Activated naive CD8-positive, alpha-beta T cell treated with anti-CD3 and anti-CD28 coated beads, Interleukin-2, amount 10 ng/mL, durations not matched to agents 7 days and 5 days (primary cell): ENCODE results near the gene SNIP1. TPM values are rescaled to one million over a fixed set of nuclear protein-coding genes. Genes with fewer than 3 reads are reported as not detected.
"Not testable (repeated sequence)": the region's sequence is repeated elsewhere in the genome, so short reads cannot be mapped to it uniquely, and the experiment has no call there.

Experiments
- ATAC-seq: fragments of 150-1000 bp; cut with Tn5 transposase; one replicate; pipeline ENCODE4 v1.10.0; 2021; ENCODE audit warnings: low read depth, moderate library complexity
- POLR2A ChIA-PET: fragments of 350-600 bp; sonication (Branson Sonifier 250); formaldehyde crosslinking; loops from one replicate; lab custom pipeline; 2021; ENCODE audit warnings: antibody characterized with exemption; lab: Charles Lee
- DNase-seq: peaks from one replicate; pipeline ENCODE4 v3.0.0; 2021
- H3K27ac Mint-ChIP-seq: one replicate; pipeline ENCODE4 v1.8.0; 2022; ENCODE audit warnings: mild to moderate bottlenecking, mixed read lengths
- H3K27me3 Mint-ChIP-seq: one replicate; pipeline ENCODE4 v1.8.0; 2022; ENCODE audit warnings: mild to moderate bottlenecking, moderate library complexity, mixed read lengths
- H3K36me3 Mint-ChIP-seq: one replicate; pipeline ENCODE4 v1.8.0; 2021; ENCODE audit warnings: mild to moderate bottlenecking, mixed read lengths
- H3K4me1 Mint-ChIP-seq: one replicate; pipeline ENCODE4 v1.8.0; 2021; ENCODE audit warnings: mixed read lengths
- H3K4me3 Mint-ChIP-seq: one replicate; pipeline ENCODE4 v1.8.0; 2022; ENCODE audit warnings: mild to moderate bottlenecking, moderate library complexity, mixed read lengths
- H3K9me3 Mint-ChIP-seq: one replicate; pipeline ENCODE4 v1.8.0; 2021; ENCODE audit warnings: mixed read lengths
- total RNA-seq, 2 experiments: library from RNA; stranded (reverse); gene quantifications; one replicate each; pipeline ENCODE4 v1.2.3, GENCODE V29; 2021

Gene SNIP1
- total RNA-seq, 2 experiments from 2014 or later = 29.3 to 32.3 TPM

- H3K4me1 Mint-ChIP-seq = peaks cover 26% of the 10 kb centered on the region
- H3K36me3 Mint-ChIP-seq = peaks cover 54% of the 10 kb centered on the region
- DNase-seq (no peak), ATAC-seq (no peak)
- POLR2A ChIA-PET = interaction anchor here (0.7 to 1.0 kb wide), 3 partner anchors 30 to 64 kb away, joined by 3 read pairs; no protein-coding TSS in a partner anchor
- H3K9me3 Mint-ChIP-seq = peaks cover 1% of the 10 kb centered on the region
- H3K27ac Mint-ChIP-seq = peak overlapping the region; percentile 70
- H3K27me3 Mint-ChIP-seq = no peaks in the 10 kb centered on the region
- H3K4me3 Mint-ChIP-seq = peak overlapping the region; percentile 61
Measured at GRCh38 chr1:37549341-37549740, 4.8 kb downstream of the SNIP1 start.

- no peak for DNase-seq
- Mint-ChIP-seq H3K4me3 (no peak overlapping the region), H3K27ac (no peak overlapping the region), H3K4me1 (peaks cover 7% of the 10 kb centered on the region), H3K9me3 (no peaks in the 10 kb centered on the region), H3K27me3 (no peaks in the 10 kb centered on the region), H3K36me3 (peaks cover 37% of the 10 kb centered on the region)
- POLR2A ChIA-PET = no interaction called here
- ATAC-seq = no peak
Measured at GRCh38 chr1:37545019-37545418, 9.1 kb downstream of the SNIP1 start.

GRCh38 chr1:37544530-37544929, 9.6 kb downstream of the SNIP1 start:
- H3K9me3 Mint-ChIP-seq = no peaks in the 10 kb centered on the region
- POLR2A ChIA-PET = no interaction called here
- peak overlapping the region; percentile 5 for H3K27ac Mint-ChIP-seq
- no peak for ATAC-seq
- H3K4me3 Mint-ChIP-seq = no peak overlapping the region
- peaks cover 3% of the 10 kb centered on the region for H3K4me1 Mint-ChIP-seq
- H3K27me3 Mint-ChIP-seq = no peaks in the 10 kb centered on the region
- H3K36me3 Mint-ChIP-seq = peaks cover 34% of the 10 kb centered on the region
- DNase-seq = no peak

- H3K27ac Mint-ChIP-seq = no peak overlapping the region
- peaks cover 11% of the 10 kb centered on the region for H3K4me1 Mint-ChIP-seq
- POLR2A ChIA-PET = no interaction called here
- ATAC-seq = no peak
- no peak for DNase-seq
- H3K4me3 Mint-ChIP-seq = no peak overlapping the region
- no peaks in the 10 kb centered on the region for H3K27me3 Mint-ChIP-seq
- H3K36me3 Mint-ChIP-seq = peaks cover 36% of the 10 kb centered on the region
- no peaks in the 10 kb centered on the region for H3K9me3 Mint-ChIP-seq
Measured at GRCh38 chr1:37540036-37540785, 13.9 kb downstream of the SNIP1 start.

GRCh38 chr1:37539154-37539553, 14.9 kb downstream of the SNIP1 start:
- POLR2A ChIA-PET, H3K27me3 Mint-ChIP-seq, ATAC-seq, H3K4me3 Mint-ChIP-seq, H3K27ac Mint-ChIP-seq, H3K9me3 Mint-ChIP-seq, DNase-seq: not testable (repeated sequence)
- Mint-ChIP-seq H3K36me3 (peaks cover 33% of the 10 kb centered on the region), H3K4me1 (peaks cover 12% of the 10 kb centered on the region)

GRCh38 chr1:37537378-37537777, 16.7 kb downstream of the SNIP1 start:
- ATAC-seq (no peak), DNase-seq (no peak)
- POLR2A ChIA-PET = no interaction called here
- no peaks in the 10 kb centered on the region for H3K27me3 Mint-ChIP-seq
- no peaks in the 10 kb centered on the region for H3K9me3 Mint-ChIP-seq
- H3K27ac Mint-ChIP-seq = no peak overlapping the region
- peaks cover 12% of the 10 kb centered on the region for H3K4me1 Mint-ChIP-seq
- no peak overlapping the region for H3K4me3 Mint-ChIP-seq
- H3K36me3 Mint-ChIP-seq = peaks cover 34% of the 10 kb centered on the region

GRCh38 chr1:37533317-37534093, 20.6 kb downstream of the SNIP1 start:
- Mint-ChIP-seq H3K27ac (no peak overlapping the region), H3K4me1 (peaks cover 11% of the 10 kb centered on the region), H3K36me3 (peaks cover 22% of the 10 kb centered on the region), H3K9me3 (no peaks in the 10 kb centered on the region), H3K27me3 (no peaks in the 10 kb centered on the region), H3K4me3 (no peak overlapping the region)
- ATAC-seq = no peak
- DNase-seq = no peak
- POLR2A ChIA-PET = no interaction called here

GRCh38 chr1:37532418-37533156, 21.5 kb downstream of the SNIP1 start:
- not testable (repeated sequence) for ATAC-seq, H3K27ac Mint-ChIP-seq, H3K4me3 Mint-ChIP-seq, H3K4me1 Mint-ChIP-seq, H3K27me3 Mint-ChIP-seq, H3K9me3 Mint-ChIP-seq, DNase-seq
- H3K36me3 Mint-ChIP-seq = peaks cover 18% of the 10 kb centered on the region
- POLR2A ChIA-PET = interaction anchor here (0.9 to 1.1 kb wide), 2 partner anchors 18 to 19 kb away, joined by 4 to 7 read pairs; partner anchors contain the start of gene MEAF6

GRCh38 chr1:37529888-37530287, 24.2 kb downstream of the SNIP1 start:
- H3K4me3 Mint-ChIP-seq, H3K36me3 Mint-ChIP-seq, H3K27ac Mint-ChIP-seq, H3K27me3 Mint-ChIP-seq, POLR2A ChIA-PET, H3K4me1 Mint-ChIP-seq, H3K9me3 Mint-ChIP-seq, ATAC-seq, DNase-seq: not testable (repeated sequence)

- Mint-ChIP-seq H3K36me3 (peaks cover 22% of the 10 kb centered on the region), H3K4me3 (peak overlapping the region; percentile 89), H3K27ac (peak overlapping the region; percentile 96), H3K4me1 (peaks cover 22% of the 10 kb centered on the region), H3K9me3 (peaks cover 11% of the 10 kb centered on the region), H3K27me3 (no peaks in the 10 kb centered on the region)
- DNase-seq (no peak), ATAC-seq (peak; percentile 23)
- POLR2A ChIA-PET = interaction anchor here (0.6 to 3.4 kb wide), 10 partner anchors 8 to 173 kb away, joined by 3 to 31 read pairs (median 4); partner anchors contain the start of genes SNIP1 and ZC3H12A
Measured at GRCh38 chr1:37519613-37520012, 34.5 kb downstream of the SNIP1 start.

GRCh38 chr1:37518929-37519328, 35.2 kb downstream of the SNIP1 start:
- Mint-ChIP-seq H3K9me3 (peaks cover 11% of the 10 kb centered on the region), H3K27ac (peak overlapping the region; percentile 96), H3K36me3 (peaks cover 22% of the 10 kb centered on the region), H3K4me3 (peak overlapping the region; percentile 89), H3K4me1 (peaks cover 22% of the 10 kb centered on the region)
- not testable (repeated sequence) for ATAC-seq, H3K27me3 Mint-ChIP-seq
- POLR2A ChIA-PET = interaction anchor here (0.6 to 3.4 kb wide), 12 partner anchors 9 to 318 kb away, joined by 3 to 31 read pairs (median 4); partner anchors contain the start of genes DNALI1, SNIP1 and ZC3H12A
- peak; percentile 70 for DNase-seq

- not testable (repeated sequence) for H3K27me3 Mint-ChIP-seq, ATAC-seq, H3K9me3 Mint-ChIP-seq, DNase-seq, H3K27ac Mint-ChIP-seq, H3K4me3 Mint-ChIP-seq
- H3K36me3 Mint-ChIP-seq = peaks cover 23% of the 10 kb centered on the region
- POLR2A ChIA-PET = interaction anchor here (1.1 to 3.4 kb wide), 7 partner anchors 8 to 175 kb away, joined by 3 to 31 read pairs (median 4); partner anchors contain the start of genes SNIP1 and ZC3H12A
- H3K4me1 Mint-ChIP-seq = peaks cover 26% of the 10 kb centered on the region
Measured at GRCh38 chr1:37518241-37518640, 35.9 kb downstream of the SNIP1 start.

- Mint-ChIP-seq H3K36me3 (peaks cover 20% of the 10 kb centered on the region), H3K4me1 (peaks cover 30% of the 10 kb centered on the region), H3K4me3 (no peak overlapping the region), H3K27me3 (no peaks in the 10 kb centered on the region), H3K9me3 (peaks cover 3% of the 10 kb centered on the region), H3K27ac (peak overlapping the region; percentile 3)
- no peak for DNase-seq
- POLR2A ChIA-PET = interaction anchor here (3.4 kb wide), 1 partner anchor 41 kb away, joined by 31 read pairs; the partner anchor contains the start of gene ZC3H12A
- no peak for ATAC-seq
Measured at GRCh38 chr1:37517569-37517968, 36.5 kb downstream of the SNIP1 start.
